Gastroesophageal sphincter (tissue), 4 donors: Measurements from ENCODE around the gene MIF4GD. TPM values are rescaled to one million over a fixed set of nuclear protein-coding genes. Genes with fewer than 3 reads are reported as not detected.
"Not testable (repeated sequence)": the region's sequence is repeated elsewhere in the genome, so short reads cannot be mapped to it uniquely, and the experiment has no call there.

Source experiments
- ATAC-seq: fragments of 150-250 bp; one replicate; pipeline ENCODE4 v1.9.1; 2016; ENCODE audit warnings: mild to moderate bottlenecking, moderate library complexity
- H3K27ac ChIP-seq, 4 donors: fragments of 200-600 bp; sonication (generic) in 3 of 4; 1 replicate in 3 of 4; 2 replicates in 1 of 4; pipeline ENCODE4 v1.5.1; 2016 to 2019
- H3K27me3 ChIP-seq: fragments of 200-600 bp; sonication (generic); one replicate; pipeline ENCODE4 v1.5.1; 2019
- H3K36me3 ChIP-seq, 2 donors: fragments of 200-600 bp; sonication (generic); one replicate each; pipeline ENCODE4 v1.5.1; 2019; ENCODE audit warnings: control low read depth in 1 of 2
- H3K4me1 ChIP-seq, 3 donors: fragments of 200-600 bp; sonication (generic); 1 replicate in 2 of 3; 2 replicates in 1 of 3; pipeline ENCODE4 v1.5.1; 2016 to 2019; ENCODE audit warnings: control low read depth in 2 of 3
- H3K4me3 ChIP-seq, 2 donors: fragments of 200-600 bp; sonication (generic); one replicate each; pipeline ENCODE4 v1.5.1; 2019; ENCODE audit warnings: mild to moderate bottlenecking in 1 of 2, moderate library complexity in 1 of 2
- H3K9me3 ChIP-seq, 3 donors: fragments of 200-600 bp; sonication (generic); one replicate each; pipeline ENCODE4 v1.5.1; 2017 to 2019; ENCODE audit warnings: control low read depth in 2 of 3
- EP300 ChIP-seq: sonication (generic); formaldehyde crosslinking; IDR thresholded peaks from one replicate; pipeline ENCODE4 v1.6.1; 2017; ENCODE audit warnings: antibody characterized with exemption, mild to moderate bottlenecking
- POLR2A ChIP-seq, 2 donors: fragments of 450-650 bp; IDR thresholded peaks; one replicate each; pipeline ENCODE4 v1.6.1; 2017; ENCODE audit warnings: antibody characterized with exemption in 2 of 2, mild to moderate bottlenecking in 2 of 2, moderate library complexity in 1 of 2
- POLR2AphosphoS5 ChIP-seq: sonication (generic); formaldehyde crosslinking; IDR thresholded peaks from one replicate; pipeline ENCODE4 v1.6.1; 2017; ENCODE audit warnings: antibody characterized with exemption
- WGBS, 2 donors: methylation state at CpG; one replicate each; pipeline ENCODE4 v1.1.5; 2018; ENCODE audit warnings: low coverage in 1 of 2; 5-methylcytosine and 5-hydroxymethylcytosine counted together
- total RNA-seq, 4 donors: library from RNA; depleted of rRNA; stranded (reverse); fragments of >200 nt; gene quantifications; one replicate each; pipeline ENCODE4 v1.1.0, GENCODE V29; 2016
- TF ChIP-seq, protein P1 (sequence below), 4 experiments: fragments of 200-600 bp in 2 of 4; fragments of 450-650 bp in 2 of 4; sonication (generic) in 1 of 4; IDR thresholded peaks; one replicate each; pipeline ENCODE4 v1.5.1; 2017 to 2019; ENCODE audit warnings: antibody characterized with exemption in 4 of 4, mild to moderate bottlenecking in 2 of 4, moderate library complexity in 2 of 4

MIF4GD gene
- total RNA-seq, 4 donors from 2014 or later = 28.5 to 50.7 (median 44.4) TPM

DNA sequence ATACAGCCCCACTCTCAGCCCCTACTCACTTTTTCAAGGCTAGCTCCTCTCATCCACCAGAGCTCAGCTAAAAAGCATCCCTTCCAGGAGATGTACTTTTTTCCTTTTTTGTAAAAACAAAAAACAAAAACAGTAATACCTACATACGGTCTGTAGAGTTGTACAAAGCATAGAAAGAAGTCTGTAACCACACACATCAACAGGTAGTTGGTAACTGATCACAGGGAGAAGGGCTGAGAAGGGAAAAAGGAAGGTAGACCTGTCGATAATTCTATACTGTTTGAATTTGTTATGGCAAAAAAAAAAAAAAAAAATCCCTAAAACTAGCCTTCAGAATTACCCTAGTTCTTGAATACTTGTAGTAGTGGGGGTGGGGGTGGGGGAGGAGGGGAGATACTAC is 17.3 kb upstream of the MIF4GD start:
- H3K4me3 ChIP-seq = peak overlapping the region; percentile 59 to 82
- 18 to 27% methylated on average over 2 of the region's 2 CpGs for WGBS, 2 donors
- TF ChIP-seq, protein P1, sequence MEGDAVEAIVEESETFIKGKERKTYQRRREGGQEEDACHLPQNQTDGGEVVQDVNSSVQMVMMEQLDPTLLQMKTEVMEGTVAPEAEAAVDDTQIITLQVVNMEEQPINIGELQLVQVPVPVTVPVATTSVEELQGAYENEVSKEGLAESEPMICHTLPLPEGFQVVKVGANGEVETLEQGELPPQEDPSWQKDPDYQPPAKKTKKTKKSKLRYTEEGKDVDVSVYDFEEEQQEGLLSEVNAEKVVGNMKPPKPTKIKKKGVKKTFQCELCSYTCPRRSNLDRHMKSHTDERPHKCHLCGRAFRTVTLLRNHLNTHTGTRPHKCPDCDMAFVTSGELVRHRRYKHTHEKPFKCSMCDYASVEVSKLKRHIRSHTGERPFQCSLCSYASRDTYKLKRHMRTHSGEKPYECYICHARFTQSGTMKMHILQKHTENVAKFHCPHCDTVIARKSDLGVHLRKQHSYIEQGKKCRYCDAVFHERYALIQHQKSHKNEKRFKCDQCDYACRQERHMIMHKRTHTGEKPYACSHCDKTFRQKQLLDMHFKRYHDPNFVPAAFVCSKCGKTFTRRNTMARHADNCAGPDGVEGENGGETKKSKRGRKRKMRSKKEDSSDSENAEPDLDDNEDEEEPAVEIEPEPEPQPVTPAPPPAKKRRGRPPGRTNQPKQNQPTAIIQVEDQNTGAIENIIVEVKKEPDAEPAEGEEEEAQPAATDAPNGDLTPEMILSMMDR (IDR thresholded peaks at IDR 0.05) = no peak
- no peak for TF ChIP-seq POLR2A (IDR thresholded peaks at IDR 0.05)
- H3K27ac ChIP-seq = peak overlapping the region in 3 of 4 donors; percentile 88 to 97 (median 94)
- H3K4me1 ChIP-seq = peaks cover 0 to 18% (median 4%) of the 10 kb centered on the region in 3 donors
- H3K36me3 ChIP-seq = peaks cover 0 to 32% of the 10 kb centered on the region in 2 donors
- no peak for ATAC-seq
- H3K9me3 ChIP-seq = no peaks in the 10 kb centered on the region
- H3K27me3 ChIP-seq = no peaks in the 10 kb centered on the region

DNA sequence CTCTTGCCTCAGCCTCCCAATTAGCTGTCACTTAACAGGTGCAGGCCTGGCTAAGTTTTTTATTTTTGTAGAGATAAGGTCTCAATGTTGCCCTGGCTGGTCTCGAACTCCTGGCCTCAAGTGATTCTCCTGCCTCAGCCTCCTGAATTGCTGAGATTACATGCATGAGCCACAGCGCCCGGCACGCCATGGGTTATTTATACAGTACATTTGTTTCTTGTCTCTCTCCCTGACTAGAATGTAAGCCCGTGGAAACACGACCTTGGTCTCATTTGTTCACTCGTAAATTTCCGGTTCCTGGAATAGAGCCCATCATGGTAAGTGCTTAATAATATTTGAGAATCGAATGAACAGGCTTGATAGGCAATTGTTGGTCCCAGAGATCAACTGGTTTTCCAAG is 16.2 kb upstream of the MIF4GD start:
- Histone ChIP-seq H3K27me3 (no peaks in the 10 kb centered on the region), H3K9me3 (no peaks in the 10 kb centered on the region), H3K4me3 (no peak overlapping the region), H3K4me1 (peaks cover 0 to 18% (median 4%) of the 10 kb centered on the region in 3 donors), H3K36me3 (peaks cover 0 to 42% of the 10 kb centered on the region in 2 donors), H3K27ac (no peak overlapping the region)
- no peak for ATAC-seq
- TF ChIP-seq POLR2A (IDR thresholded peaks at IDR 0.05) = no peak
- no peak for TF ChIP-seq EP300
- TF ChIP-seq POLR2AphosphoS5 = no peak
- TF ChIP-seq, protein P1 (IDR thresholded peaks at IDR 0.05) = no peak
- 78% methylated on average over 7 to 8 of the region's 9 CpGs for WGBS, 2 donors

DNA sequence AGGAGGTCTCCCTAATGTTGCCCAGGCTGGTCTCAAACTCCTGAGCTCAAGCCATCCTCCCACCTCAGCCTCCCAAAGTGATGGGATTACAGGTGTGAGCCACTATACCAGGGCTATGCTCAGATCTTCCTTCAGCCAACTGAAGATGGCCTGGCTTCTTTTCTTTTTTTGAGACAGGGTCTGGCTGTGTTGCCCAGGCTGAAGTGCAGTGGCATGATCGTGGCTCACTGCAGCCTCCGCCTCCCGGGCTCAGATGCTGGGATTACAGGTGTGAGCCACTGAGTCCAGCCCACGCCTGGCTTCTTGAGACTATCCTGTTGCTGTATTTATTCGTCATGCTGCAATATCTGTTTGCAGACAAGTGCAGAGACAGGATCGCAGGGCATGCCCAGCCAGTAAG is 14.1 kb upstream of the MIF4GD start:
- TF ChIP-seq POLR2A (IDR thresholded peaks at IDR 0.05) (no peak), EP300 (no peak), POLR2AphosphoS5 (no peak)
- TF ChIP-seq, protein P1 (IDR thresholded peaks at IDR 0.05) = no peak
- peaks cover 0 to 59% of the 10 kb centered on the region in 2 donors for H3K36me3 ChIP-seq

DNA sequence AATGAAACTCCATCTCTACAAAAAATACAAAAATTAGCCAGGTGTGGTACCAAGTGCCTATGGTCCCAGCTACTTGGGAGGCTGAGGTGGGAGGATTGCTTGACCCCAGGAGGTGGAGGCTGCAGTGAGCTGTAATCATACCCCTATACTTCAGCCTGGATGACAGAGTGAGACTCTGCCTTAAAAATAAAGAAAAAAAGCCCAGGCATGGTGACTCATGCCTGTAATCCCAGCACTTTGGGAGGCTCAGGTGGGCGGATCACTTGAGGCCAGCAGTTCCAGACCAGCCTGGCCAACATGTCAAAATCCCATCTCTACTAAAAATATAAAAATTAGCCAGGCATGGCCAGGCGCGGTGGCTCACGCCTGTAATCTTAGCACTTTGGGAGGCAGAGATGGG is 9.2 kb upstream of the MIF4GD start:
- 86 to 100% methylated on average over 3 to 4 of the region's 4 CpGs for WGBS, 2 donors
- not testable (repeated sequence) for H3K27ac ChIP-seq, H3K9me3 ChIP-seq, H3K27me3 ChIP-seq, H3K4me3 ChIP-seq, H3K4me1 ChIP-seq, ATAC-seq
- H3K36me3 ChIP-seq = peaks cover 0 to 66% of the 10 kb centered on the region in 2 donors

More for the DNA sequence above, 14.1 kb upstream of the MIF4GD start:
- Histone ChIP-seq H3K27me3 (no peaks in the 10 kb centered on the region), H3K27ac (no peak overlapping the region), H3K9me3 (no peaks in the 10 kb centered on the region), H3K4me3 (no peak overlapping the region), H3K4me1 (peaks cover 0 to 12% (median 4%) of the 10 kb centered on the region in 3 donors)
- WGBS, 2 donors = 50% methylated on average over 2 of the region's 6 CpGs; no CpG with 5 or more reads in 1 of the 2 donors
- ATAC-seq = no peak

DNA sequence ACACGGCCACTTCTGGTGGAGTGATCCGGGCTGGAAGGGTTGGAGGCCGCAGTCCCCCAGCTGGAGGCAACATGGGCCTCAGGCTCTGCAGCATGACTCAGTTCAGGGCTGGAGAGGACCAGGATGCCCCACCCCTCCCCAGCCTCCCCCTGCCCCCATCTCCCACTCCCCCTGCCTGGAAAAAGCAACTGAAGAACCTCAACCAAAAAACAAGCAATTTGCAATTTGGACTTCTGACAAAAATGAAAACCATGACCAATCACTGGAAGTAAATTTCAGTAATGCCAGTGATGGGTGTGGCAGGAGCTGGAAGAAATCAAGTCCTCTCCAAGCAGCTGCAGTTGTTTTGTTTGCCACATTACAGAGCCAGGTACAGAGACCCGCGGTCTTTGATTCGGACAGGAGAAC is 6.6 kb upstream of the MIF4GD start:
- H3K27me3 ChIP-seq = no peaks in the 10 kb centered on the region
- no peak for ATAC-seq
- 95% methylated on average over 4 of the region's 6 CpGs; no CpG with 5 or more reads in 1 of the 2 donors for WGBS, 2 donors
- peaks cover 0 to 19% (median 6%) of the 10 kb centered on the region in 3 donors for H3K4me1 ChIP-seq
- H3K27ac ChIP-seq = no peak overlapping the region
- no peaks in the 10 kb centered on the region for H3K9me3 ChIP-seq
- peaks cover 0 to 46% of the 10 kb centered on the region in 2 donors for H3K36me3 ChIP-seq
- no peak for TF ChIP-seq EP300
- TF ChIP-seq POLR2AphosphoS5 = no peak
- TF ChIP-seq, protein P1 (IDR thresholded peaks at IDR 0.05) = no peak
- TF ChIP-seq POLR2A (IDR thresholded peaks at IDR 0.05) = no peak
- no peak overlapping the region for H3K4me3 ChIP-seq
